Measurements from ENCODE around the gene TRMT10B.

DNA sequence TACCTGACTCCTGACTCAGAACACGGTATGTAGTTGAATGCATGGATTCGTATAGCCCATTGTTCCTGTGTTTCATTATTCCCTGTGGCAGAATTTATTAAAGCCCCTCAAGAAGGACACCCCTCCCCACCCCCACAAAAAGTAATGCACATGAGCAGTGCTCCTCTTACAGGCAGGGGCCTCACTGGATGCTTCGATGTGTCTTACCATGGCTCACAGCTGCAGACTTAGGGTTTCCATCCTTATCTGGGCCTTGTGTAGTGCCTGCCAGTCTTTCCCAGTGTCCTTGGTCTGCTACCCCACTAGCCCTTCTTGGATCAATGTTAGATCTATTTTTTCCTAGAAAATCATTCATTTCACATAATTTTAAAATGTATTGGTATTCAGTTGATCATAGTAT is 16.4 kb downstream of the TRMT10B start:
- no peak for TF ChIP-seq POLR2A (IDR thresholded peaks at IDR 0.05)
- TF ChIP-seq, protein P1, sequence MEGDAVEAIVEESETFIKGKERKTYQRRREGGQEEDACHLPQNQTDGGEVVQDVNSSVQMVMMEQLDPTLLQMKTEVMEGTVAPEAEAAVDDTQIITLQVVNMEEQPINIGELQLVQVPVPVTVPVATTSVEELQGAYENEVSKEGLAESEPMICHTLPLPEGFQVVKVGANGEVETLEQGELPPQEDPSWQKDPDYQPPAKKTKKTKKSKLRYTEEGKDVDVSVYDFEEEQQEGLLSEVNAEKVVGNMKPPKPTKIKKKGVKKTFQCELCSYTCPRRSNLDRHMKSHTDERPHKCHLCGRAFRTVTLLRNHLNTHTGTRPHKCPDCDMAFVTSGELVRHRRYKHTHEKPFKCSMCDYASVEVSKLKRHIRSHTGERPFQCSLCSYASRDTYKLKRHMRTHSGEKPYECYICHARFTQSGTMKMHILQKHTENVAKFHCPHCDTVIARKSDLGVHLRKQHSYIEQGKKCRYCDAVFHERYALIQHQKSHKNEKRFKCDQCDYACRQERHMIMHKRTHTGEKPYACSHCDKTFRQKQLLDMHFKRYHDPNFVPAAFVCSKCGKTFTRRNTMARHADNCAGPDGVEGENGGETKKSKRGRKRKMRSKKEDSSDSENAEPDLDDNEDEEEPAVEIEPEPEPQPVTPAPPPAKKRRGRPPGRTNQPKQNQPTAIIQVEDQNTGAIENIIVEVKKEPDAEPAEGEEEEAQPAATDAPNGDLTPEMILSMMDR (IDR thresholded peaks at IDR 0.05), result no peak
